ENCODE results near the gene RNF14.

DNA sequence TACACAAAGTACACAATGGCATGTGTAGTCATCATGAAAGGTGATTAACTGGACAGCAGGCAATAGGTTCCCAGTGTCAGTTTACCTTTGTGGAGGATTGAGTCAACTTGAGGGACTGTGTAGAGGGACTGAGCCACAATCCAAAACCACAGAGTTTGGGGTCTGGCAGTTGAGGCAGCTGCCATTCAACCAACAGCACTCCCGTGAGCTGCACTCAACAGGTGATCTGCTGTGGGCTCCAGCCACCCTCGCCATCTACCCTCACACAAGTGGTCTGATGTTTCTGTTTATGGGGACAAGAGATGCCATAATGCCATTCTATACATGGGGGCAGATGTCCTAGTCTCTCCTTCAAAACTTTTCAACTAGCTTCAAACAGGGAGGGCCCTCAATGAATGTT, 48.1 kb upstream of the RNF14 start:
- TF ChIP-seq POLR2AphosphoS5 (IDR thresholded peaks at IDR 0.05; ENCODE audit: insufficient read depth, low read depth, low read length) (no peak), POLR2A (IDR thresholded peaks at IDR 0.05; ENCODE audit: low read depth, low read length) (no peak)
- TF ChIP-seq, protein P1, sequence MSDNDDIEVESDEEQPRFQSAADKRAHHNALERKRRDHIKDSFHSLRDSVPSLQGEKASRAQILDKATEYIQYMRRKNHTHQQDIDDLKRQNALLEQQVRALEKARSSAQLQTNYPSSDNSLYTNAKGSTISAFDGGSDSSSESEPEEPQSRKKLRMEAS (IDR thresholded peaks at IDR 0.05; ENCODE audit: insufficient read depth, insufficient read length), result no peak
- TF ChIP-seq, protein P2, sequence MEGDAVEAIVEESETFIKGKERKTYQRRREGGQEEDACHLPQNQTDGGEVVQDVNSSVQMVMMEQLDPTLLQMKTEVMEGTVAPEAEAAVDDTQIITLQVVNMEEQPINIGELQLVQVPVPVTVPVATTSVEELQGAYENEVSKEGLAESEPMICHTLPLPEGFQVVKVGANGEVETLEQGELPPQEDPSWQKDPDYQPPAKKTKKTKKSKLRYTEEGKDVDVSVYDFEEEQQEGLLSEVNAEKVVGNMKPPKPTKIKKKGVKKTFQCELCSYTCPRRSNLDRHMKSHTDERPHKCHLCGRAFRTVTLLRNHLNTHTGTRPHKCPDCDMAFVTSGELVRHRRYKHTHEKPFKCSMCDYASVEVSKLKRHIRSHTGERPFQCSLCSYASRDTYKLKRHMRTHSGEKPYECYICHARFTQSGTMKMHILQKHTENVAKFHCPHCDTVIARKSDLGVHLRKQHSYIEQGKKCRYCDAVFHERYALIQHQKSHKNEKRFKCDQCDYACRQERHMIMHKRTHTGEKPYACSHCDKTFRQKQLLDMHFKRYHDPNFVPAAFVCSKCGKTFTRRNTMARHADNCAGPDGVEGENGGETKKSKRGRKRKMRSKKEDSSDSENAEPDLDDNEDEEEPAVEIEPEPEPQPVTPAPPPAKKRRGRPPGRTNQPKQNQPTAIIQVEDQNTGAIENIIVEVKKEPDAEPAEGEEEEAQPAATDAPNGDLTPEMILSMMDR (IDR thresholded peaks at IDR 0.05; ENCODE audit: extremely low read depth in 1 of 2, insufficient read depth in 1 of 2, low read depth in 1 of 2, low read length in 2 of 2), result no peak

All from endothelial cell of umbilical vein (primary cell).